ENCODE measurements around the gene PADI1. TPM values are rescaled to one million over a fixed set of nuclear protein-coding genes. Genes with fewer than 3 reads are reported as not detected.

Gene PADI1
- total RNA-seq, 1 donor from 2014 or later = not detected

DNA sequence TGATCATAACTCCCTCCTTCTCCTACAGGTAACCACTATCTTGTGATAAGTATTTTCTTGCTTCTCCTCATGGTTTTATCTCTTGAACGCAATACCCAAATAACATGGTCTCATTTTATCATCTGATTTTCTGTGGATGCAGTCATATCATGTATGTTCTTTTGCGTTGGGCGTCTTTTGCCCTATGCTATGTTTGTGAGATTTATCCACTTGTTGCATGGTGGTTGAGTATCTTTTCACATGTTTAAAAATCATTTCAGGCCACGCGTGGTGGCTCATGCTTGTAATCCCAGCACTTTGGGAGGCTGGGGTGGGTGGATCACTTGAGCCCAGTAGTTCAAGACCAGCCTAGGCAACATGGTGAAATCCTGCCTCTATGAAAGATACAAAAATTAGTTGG is 59.5 kb downstream of the PADI1 start:
- no peak overlapping the region for H3K27ac ChIP-seq (replicated peaks)
- TF ChIP-seq, protein P1, sequence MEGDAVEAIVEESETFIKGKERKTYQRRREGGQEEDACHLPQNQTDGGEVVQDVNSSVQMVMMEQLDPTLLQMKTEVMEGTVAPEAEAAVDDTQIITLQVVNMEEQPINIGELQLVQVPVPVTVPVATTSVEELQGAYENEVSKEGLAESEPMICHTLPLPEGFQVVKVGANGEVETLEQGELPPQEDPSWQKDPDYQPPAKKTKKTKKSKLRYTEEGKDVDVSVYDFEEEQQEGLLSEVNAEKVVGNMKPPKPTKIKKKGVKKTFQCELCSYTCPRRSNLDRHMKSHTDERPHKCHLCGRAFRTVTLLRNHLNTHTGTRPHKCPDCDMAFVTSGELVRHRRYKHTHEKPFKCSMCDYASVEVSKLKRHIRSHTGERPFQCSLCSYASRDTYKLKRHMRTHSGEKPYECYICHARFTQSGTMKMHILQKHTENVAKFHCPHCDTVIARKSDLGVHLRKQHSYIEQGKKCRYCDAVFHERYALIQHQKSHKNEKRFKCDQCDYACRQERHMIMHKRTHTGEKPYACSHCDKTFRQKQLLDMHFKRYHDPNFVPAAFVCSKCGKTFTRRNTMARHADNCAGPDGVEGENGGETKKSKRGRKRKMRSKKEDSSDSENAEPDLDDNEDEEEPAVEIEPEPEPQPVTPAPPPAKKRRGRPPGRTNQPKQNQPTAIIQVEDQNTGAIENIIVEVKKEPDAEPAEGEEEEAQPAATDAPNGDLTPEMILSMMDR (IDR thresholded peaks at IDR 0.05; ENCODE audit: borderline replicate concordance) = no peak
- H3K9me3 ChIP-seq (replicated peaks) = peaks cover 18% of the 10 kb centered on the region
- H3K4me1 ChIP-seq = no peaks in the 10 kb centered on the region
- no peak overlapping the region for H3K4me3 ChIP-seq
- DNase-seq = no peak
- H3K27me3 ChIP-seq (ENCODE audit: low read depth) = peaks cover 40% of the 10 kb centered on the region
- H3K36me3 ChIP-seq = no peaks in the 10 kb centered on the region
- intact Hi-C loops (cut with micrococcal nuclease) = no loop called here

DNA sequence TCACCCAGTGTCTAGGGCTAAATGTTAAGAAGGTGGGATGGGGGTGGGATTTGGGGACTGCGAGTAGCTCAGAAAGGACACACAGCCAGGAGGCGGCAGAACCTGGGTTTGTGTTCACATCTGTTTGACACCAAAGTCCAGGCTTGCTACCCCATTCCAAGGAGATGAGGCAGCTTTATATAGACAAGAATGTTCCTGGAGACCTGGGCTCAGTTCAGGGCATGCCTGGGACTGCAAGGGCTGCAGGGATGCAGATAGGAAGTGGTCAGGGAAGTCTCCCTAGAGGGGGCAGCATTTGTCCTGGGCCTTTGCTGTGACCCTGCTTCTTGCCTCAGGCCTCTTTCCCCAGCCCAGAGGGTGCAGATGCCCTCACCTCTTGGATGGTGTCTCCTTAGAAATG is 60.2 kb downstream of the PADI1 start:
- TF ChIP-seq, protein P1 (IDR thresholded peaks at IDR 0.05; ENCODE audit: borderline replicate concordance) = no peak
- Histone ChIP-seq H3K4me3 (no peak overlapping the region), H3K27me3 (ENCODE audit: low read depth) (peaks cover 40% of the 10 kb centered on the region), H3K36me3 (no peaks in the 10 kb centered on the region), H3K4me1 (no peaks in the 10 kb centered on the region), H3K27ac (replicated peaks) (no peak overlapping the region), H3K9me3 (replicated peaks) (peaks cover 18% of the 10 kb centered on the region)
- no peak for DNase-seq
- intact Hi-C loops (cut with micrococcal nuclease) = no loop called here

DNA sequence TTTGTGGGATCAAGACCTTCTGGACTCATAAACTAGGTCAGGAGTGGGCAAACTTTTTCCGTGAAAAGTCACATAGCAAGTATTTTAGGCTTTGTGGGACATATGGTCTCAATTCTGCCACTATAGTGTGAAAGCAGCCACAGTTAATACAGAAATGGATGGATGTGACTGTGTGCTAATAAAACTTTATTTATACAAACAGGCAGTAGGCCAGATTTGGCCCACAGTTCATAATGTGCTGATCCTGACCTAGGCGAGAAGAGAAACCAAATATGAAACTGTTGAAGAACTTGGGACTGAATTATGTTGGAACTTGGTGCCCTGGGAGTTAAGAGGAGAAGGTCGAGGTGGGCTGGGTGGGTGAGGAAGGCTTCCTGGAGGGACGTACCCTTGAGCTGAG is 61.0 kb downstream of the PADI1 start:
- H3K4me3 ChIP-seq = no peak overlapping the region
- no peaks in the 10 kb centered on the region for H3K36me3 ChIP-seq
- peaks cover 18% of the 10 kb centered on the region for H3K9me3 ChIP-seq (replicated peaks)
- no peak for DNase-seq
- intact Hi-C loops (cut with micrococcal nuclease) = no loop called here
- TF ChIP-seq, protein P1 (IDR thresholded peaks at IDR 0.05; ENCODE audit: borderline replicate concordance) = no peak
- H3K4me1 ChIP-seq = no peaks in the 10 kb centered on the region
- H3K27me3 ChIP-seq (ENCODE audit: low read depth) = peaks cover 33% of the 10 kb centered on the region
- H3K27ac ChIP-seq (replicated peaks) = no peak overlapping the region

DNA sequence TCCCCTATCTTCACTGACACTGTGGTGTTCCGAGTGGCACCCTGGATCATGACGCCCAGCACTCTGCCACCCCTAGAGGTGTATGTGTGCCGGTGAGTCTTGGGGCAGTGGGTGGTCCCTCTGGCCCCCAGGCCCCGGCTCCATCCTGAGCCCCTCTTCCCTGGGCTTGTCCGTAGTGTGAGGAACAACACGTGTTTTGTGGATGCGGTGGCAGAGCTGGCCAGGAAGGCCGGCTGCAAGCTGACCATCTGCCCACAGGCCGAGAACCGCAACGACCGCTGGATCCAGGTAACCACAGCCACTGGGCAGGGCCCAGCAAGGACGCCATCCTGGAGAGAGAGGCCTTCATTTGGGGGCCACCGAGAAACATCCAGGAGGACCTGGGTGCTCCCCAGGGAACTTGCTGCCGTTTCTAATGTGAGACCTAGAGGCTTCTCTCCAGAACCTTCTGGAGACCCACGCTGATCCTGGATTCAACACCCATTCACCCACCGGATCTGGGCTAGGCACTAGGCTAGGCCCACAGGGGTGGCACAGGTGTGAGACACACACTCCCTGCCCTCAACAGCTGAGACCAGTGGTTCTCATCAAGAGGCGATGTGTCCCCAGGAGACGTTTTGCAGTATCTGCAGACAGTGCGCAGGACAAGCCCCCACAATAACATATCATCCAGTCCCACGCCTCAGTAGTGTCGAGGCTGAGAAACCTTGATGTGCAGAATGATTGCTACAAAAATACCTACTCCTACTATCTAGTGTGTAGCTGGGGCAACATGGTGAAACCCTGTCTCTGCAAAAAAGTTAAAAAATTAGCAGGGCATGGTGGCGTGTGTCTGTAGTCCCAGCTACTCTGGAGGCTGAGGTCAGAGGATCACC is 66.2 kb downstream of the PADI1 start:
- H3K27me3 ChIP-seq (ENCODE audit: low read depth) = peaks cover 51% of the 10 kb centered on the region
- intact Hi-C loops (cut with micrococcal nuclease) = no loop called here
- no peaks in the 10 kb centered on the region for H3K4me1 ChIP-seq
- no peaks in the 10 kb centered on the region for H3K36me3 ChIP-seq
- TF ChIP-seq, protein P1 (IDR thresholded peaks at IDR 0.05; ENCODE audit: borderline replicate concordance) = no peak
- no peak overlapping the region for H3K4me3 ChIP-seq
- DNase-seq = no peak
- H3K27ac ChIP-seq (replicated peaks) = no peak overlapping the region
- H3K9me3 ChIP-seq (replicated peaks) = no peaks in the 10 kb centered on the region

DNA sequence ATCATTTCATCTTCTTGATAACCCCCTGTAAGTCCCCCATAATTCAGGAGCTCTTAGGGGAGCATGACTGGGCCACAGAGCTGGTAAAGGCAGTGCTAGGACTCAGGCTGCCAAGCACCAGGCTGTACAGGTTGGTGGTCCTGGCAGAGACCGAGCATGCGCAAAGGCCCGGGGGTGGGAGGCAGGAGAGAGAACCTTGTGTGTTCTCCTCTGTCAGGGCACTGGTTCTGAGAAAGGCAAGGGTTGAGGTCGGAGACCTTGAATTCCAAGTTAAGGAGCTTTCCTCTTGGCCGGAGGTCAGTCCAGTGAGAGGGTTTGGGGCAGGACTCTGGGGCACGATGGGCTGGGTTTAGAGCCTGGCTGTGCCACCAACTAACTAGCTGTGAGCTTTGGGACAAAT is 67.1 kb downstream of the PADI1 start:
- intact Hi-C loops (cut with micrococcal nuclease) = no loop called here
- no peak for DNase-seq
- H3K4me3 ChIP-seq = no peak overlapping the region
- no peaks in the 10 kb centered on the region for H3K4me1 ChIP-seq
- no peaks in the 10 kb centered on the region for H3K36me3 ChIP-seq
- no peaks in the 10 kb centered on the region for H3K9me3 ChIP-seq (replicated peaks)
- H3K27me3 ChIP-seq (ENCODE audit: low read depth) = peaks cover 61% of the 10 kb centered on the region
- TF ChIP-seq, protein P1 (IDR thresholded peaks at IDR 0.05; ENCODE audit: borderline replicate concordance) = no peak
- no peak overlapping the region for H3K27ac ChIP-seq (replicated peaks)
